Neural cell (in vitro differentiated cells): Measurements from ENCODE around the gene RASD2.

Experiments
- EP300 ChIP-seq: fragments of 450-650 bp; conservative IDR thresholded peaks from 2 replicates; pipeline ENCODE4 v1.6.1; 2014; ENCODE audit warnings: antibody characterized with exemption, mild to moderate bottlenecking, moderate library complexity; ENCODE audit not compliant: poor library complexity, severe bottlenecking
- SMC3 ChIP-seq: fragments of 450-650 bp; conservative IDR thresholded peaks from 2 replicates; pipeline ENCODE4 v1.6.1; 2014; ENCODE audit warnings: antibody characterized with exemption, mild to moderate bottlenecking, moderate library complexity; ENCODE audit not compliant: poor library complexity
- TF ChIP-seq, protein P1 (sequence below): fragments of 450-650 bp; IDR thresholded peaks from 2 replicates; pipeline ENCODE4 v1.5.1; 2014; ENCODE audit warnings: antibody characterized with exemption, mild to moderate bottlenecking, moderate library complexity; ENCODE audit not compliant: poor library complexity, severe bottlenecking

DNA sequence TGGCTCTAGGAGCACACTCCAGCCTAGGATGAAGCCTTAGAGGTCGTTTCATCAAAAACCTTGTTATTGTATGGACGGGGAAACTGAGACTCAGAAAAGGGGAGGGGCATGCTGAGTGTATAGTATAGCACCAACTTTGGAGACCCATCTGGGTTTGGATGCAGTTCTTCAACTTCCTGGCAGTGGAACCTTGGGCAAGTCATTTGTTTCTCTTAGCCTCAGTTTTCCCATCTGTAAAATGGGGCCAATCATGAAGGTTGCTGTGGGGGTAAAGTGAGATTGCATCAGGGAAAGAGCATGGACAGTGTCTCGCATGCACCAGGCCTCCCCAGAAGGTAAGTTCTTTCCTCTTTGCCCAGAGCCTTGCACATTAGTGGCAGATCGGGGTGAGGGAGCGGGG, 47.6 kb upstream of the RASD2 start:
- TF ChIP-seq SMC3 (no peak), EP300 (no peak)
- TF ChIP-seq, protein P1, sequence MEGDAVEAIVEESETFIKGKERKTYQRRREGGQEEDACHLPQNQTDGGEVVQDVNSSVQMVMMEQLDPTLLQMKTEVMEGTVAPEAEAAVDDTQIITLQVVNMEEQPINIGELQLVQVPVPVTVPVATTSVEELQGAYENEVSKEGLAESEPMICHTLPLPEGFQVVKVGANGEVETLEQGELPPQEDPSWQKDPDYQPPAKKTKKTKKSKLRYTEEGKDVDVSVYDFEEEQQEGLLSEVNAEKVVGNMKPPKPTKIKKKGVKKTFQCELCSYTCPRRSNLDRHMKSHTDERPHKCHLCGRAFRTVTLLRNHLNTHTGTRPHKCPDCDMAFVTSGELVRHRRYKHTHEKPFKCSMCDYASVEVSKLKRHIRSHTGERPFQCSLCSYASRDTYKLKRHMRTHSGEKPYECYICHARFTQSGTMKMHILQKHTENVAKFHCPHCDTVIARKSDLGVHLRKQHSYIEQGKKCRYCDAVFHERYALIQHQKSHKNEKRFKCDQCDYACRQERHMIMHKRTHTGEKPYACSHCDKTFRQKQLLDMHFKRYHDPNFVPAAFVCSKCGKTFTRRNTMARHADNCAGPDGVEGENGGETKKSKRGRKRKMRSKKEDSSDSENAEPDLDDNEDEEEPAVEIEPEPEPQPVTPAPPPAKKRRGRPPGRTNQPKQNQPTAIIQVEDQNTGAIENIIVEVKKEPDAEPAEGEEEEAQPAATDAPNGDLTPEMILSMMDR: no peak
